ENCODE measurements around the gene TSC2.
"Not testable (repeated sequence)": the region's sequence is repeated elsewhere in the genome, so short reads cannot be mapped to it uniquely, and the experiment has no call there.

GRCh38 chr16:2135770-2136490 lies 88.1 kb downstream of the TSC2 start, which contains the start of gene PKD1:
- TF ChIP-seq CTCF (IDR thresholded peaks at IDR 0.05; ENCODE audit: low read depth, low read length); EZH2phosphoT487 (IDR thresholded peaks at IDR 0.05; ENCODE audit: low read depth): not testable (repeated sequence)

Data from OCI-LY3 (cell line).